KOPT-K1 (cell line): ENCODE measurements around the gene POLR1D.
"Not testable (repeated sequence)": the region's sequence is repeated elsewhere in the genome, so short reads cannot be mapped to it uniquely, and the experiment has no call there.

ENCODE experiments used
- H3K27ac ChIP-seq: fragments of 200-600 bp; sonication (generic); 2 replicates; pipeline ENCODE4 v1.5.1; 2016; ENCODE audit warnings: antibody characterized with exemption, mild to moderate bottlenecking, low read depth, low read length; ENCODE audit not compliant: poor library complexity, severe bottlenecking
- H3K36me3 ChIP-seq: fragments of 200-600 bp; sonication (generic); 2 replicates; pipeline ENCODE4 v1.5.1; 2017; ENCODE audit warnings: antibody characterized with exemption, mild to moderate bottlenecking, low read length, moderate library complexity; ENCODE audit not compliant: insufficient read depth
- H3K9me3 ChIP-seq: fragments of 200-600 bp; sonication (generic); 2 replicates; pipeline ENCODE4 v1.5.1; 2017; ENCODE audit warnings: antibody characterized with exemption, low read length, mild to moderate bottlenecking; ENCODE audit not compliant: insufficient read depth, poor library complexity, severe bottlenecking

Gene POLR1D

DNA sequence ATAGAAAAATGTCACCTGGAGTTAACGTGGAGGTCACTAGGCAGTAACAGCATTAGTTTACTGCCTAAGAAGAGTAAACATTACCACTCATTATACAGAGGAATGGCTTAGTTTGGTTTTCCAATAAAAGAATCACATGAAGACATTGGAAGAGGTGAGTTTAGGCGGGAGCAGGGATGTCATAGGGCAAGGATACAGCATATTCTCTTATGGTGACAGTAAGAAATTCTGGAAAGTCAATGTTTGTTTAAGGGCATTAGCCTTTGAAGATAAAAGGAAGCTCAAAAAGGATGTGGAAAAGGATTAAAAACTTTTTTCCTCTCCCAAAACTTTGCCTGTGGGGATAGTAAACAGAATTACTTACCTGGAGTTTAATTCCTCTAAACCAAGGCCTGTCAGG, 4.1 kb downstream of the POLR1D start:
- peaks cover 73% of the 10 kb centered on the region for H3K36me3 ChIP-seq
- no peak overlapping the region for H3K27ac ChIP-seq
- H3K9me3 ChIP-seq = no peaks in the 10 kb centered on the region

DNA sequence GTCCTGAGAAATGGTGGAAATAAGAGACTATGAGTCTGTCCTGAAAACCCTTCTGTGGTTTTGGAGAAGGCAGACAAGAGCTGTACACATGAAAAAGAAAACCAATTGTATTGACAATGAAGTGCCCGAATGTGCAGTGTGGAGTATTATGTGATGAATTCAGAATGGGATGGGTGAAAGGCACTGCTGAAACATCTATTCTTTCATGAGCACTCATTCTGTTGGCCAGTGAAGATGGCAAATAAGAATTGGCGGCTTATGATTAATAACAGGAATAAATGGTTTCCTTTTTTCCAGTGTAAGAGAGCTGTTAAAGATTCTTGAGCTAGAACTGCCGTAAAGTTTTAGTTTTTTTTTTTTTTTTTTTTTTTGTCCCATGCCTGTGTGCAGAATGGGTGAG, 5.7 kb downstream of the POLR1D start:
- Histone ChIP-seq H3K27ac (no peak overlapping the region), H3K9me3 (no peaks in the 10 kb centered on the region), H3K36me3 (peaks cover 84% of the 10 kb centered on the region)

DNA sequence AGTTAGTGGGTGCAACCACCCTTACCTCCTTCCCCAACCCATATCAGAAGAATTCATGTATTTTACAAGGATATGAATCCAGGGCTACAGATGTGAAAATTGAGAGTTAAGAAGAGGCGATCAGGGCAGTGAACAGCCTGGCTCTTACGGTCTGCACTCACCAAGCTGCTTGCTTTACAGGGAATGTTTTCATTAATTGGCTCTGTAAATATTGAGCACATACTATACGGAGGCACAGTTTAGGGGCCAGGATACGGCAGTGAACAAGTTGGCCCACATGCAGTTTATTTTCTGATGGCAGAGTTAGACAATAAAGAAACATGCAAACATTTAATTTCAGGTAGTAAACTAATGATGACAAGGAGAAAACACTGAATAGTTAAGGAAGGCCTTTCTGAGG, 6.4 kb downstream of the POLR1D start:
- Histone ChIP-seq H3K27ac (no peak overlapping the region), H3K36me3 (peaks cover 85% of the 10 kb centered on the region), H3K9me3 (no peaks in the 10 kb centered on the region)

DNA sequence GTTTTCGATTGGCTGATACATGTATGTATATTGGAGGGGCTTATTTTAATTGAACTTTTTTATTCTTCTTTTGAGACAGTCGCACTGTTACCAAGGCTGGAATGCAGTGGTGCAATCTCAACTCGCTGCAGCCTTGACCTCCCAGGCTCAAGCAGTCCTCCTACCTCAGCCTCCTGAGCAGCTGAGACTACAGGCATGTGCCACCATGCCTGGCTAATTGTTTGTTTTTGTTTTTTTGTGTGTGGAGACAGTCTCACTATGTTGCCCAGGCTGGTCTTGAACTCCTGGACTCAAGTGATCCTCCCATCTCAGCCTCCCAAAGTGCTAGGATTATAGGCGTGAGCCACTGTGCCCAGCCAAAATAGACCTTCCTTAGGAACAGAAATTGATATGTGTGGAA, 7.1 kb downstream of the POLR1D start:
- not testable (repeated sequence) for H3K27ac ChIP-seq, H3K9me3 ChIP-seq
- H3K36me3 ChIP-seq = peaks cover 85% of the 10 kb centered on the region

DNA sequence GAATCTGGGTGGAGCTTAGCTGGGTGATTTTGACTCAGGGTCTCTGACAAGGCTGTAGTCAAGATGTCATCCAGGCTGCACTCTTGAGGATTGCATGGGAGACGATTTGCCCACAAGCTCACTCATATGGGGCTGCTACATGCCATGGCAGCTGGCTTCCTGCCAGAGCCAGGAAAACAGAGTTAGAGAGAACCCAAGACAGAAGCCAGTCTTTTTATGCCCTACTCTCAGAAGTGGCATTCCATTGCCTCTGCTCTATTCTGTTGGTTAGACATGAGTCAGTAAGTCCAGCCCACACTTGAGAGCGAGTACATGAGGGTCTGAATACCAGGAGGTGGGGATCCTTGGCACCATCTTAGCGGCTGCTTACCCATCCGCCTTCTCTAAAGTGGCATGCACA, 9.5 kb downstream of the POLR1D start:
- H3K27ac ChIP-seq = no peak overlapping the region
- peaks cover 78% of the 10 kb centered on the region for H3K36me3 ChIP-seq

DNA sequence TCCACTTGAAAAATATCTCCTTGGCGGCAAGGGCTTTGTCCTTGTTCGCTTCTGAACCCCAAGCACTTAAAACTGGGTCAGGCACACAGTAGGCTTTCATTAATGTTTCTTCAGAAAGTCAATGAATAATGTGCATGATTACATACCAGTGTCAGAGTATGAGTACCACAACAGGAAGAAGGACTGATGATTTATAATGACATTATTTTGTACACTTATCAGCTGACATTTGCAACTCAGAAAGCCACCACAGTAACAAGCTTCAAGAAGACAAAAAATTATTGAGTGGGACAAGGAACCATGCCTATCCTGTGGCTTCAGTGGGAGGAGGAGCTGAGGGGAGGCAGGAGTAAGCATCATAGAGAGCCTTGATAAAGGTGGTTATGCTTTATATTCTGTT, 10.0 kb downstream of the POLR1D start:
- H3K9me3 ChIP-seq = no peaks in the 10 kb centered on the region
- H3K27ac ChIP-seq = no peak overlapping the region
- H3K36me3 ChIP-seq = peaks cover 73% of the 10 kb centered on the region

More for the DNA sequence above, 9.5 kb downstream of the POLR1D start:
- H3K9me3 ChIP-seq = no peaks in the 10 kb centered on the region

DNA sequence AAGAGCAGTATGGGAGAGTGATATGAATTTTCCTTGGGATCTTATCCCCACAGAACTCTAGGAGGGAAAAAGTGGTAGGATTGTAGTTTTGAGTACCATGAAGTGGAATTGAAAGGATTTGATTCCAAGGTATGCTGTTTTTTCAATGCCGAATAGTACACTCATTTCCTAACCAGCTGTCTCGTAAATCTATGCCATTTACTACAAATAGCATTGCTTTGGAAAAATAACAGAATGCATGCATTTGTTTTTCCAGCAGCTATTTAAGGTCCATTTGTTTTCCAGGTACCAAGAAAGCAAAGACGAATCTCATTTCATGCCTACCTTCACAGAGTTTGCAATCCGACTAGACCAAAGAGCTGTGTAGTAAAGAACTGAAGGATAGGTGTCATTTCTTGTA, 10.5 kb downstream of the POLR1D start:
- Histone ChIP-seq H3K9me3 (no peaks in the 10 kb centered on the region), H3K27ac (no peak overlapping the region)

DNA sequence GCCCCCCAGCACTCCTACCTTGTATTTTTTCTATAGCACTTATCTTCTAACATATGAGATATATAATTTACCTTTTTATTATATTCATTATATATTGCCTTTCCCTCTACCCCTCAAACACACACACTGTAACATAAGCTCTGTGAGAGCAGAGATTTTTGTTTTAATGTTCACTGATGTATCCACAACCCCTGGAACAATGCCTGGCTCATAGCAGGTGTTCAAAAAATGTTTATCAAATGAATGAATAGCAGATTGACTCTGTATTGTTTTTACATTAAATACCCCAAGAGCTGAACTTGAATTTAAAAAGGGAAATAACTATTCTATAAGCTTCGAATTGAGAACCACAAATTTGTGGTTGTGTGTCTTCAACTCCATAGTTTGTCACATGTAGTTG, 11.0 kb downstream of the POLR1D start:
- Histone ChIP-seq H3K27ac (no peak overlapping the region), H3K9me3 (no peaks in the 10 kb centered on the region), H3K36me3 (peaks cover 63% of the 10 kb centered on the region)

More for the DNA sequence above, 10.5 kb downstream of the POLR1D start:
- H3K36me3 ChIP-seq = peaks cover 68% of the 10 kb centered on the region

DNA sequence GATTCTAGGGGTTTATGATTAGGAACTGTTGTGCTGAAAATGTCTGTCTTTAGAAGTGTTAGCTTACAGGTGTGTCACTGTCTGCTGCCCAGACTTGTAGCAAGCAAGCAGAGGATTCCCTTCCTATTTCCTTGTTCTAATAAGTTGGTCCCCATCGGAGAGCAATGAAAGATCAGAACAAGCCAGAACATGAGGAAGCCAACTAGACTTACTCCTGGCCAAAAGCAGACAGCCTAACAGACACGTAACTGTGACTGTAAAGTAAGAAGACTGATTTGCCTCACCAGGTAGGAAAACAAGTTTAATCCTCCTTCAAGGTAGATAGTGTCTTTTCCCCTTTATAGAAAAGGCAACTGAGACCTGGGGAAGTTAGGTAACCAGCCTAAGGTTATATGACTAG, 12.5 kb downstream of the POLR1D start:
- Histone ChIP-seq H3K27ac (no peak overlapping the region), H3K36me3 (peaks cover 50% of the 10 kb centered on the region), H3K9me3 (no peaks in the 10 kb centered on the region)

DNA sequence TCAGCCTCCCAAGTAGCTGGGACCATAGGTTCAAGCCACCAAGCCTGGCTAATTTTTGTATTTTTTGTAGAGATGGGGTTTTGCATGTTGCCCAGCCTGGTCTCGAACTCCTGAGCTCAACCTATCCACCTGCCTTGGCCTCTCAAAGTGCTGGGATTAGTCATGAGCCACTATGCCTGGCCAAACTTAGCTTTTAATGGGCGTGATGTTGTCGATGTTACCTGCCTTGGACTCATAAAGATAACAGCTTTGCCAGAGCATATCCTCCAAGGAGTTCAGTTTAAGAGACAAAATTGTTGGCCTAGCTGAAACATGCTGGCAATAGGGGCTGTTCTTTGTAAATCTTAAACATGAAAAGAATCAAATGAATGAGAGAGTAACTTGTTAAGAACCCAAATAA, 13.1 kb downstream of the POLR1D start:
- Histone ChIP-seq H3K9me3 (no peaks in the 10 kb centered on the region), H3K36me3 (peaks cover 50% of the 10 kb centered on the region), H3K27ac (no peak overlapping the region)

DNA sequence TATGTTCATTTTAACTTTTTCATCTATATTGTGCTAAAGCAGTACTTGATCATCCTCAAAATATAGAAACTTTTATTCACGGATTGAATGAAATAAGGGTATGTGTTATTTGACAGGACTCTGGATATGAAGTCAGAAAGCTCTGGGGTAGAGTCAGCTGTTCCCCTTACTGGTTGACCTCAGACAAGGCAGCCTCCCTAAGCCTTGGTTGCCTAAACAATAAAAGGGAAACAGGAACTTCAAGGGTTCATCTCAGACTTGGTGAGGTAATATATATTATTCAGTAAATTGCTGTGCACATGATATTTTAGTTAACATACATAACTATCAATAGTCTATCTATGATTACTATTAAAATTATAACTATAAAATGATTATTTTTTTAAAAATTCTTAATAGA, 13.6 kb downstream of the POLR1D start:
- Histone ChIP-seq H3K36me3 (peaks cover 47% of the 10 kb centered on the region), H3K27ac (no peak overlapping the region), H3K9me3 (no peaks in the 10 kb centered on the region)

DNA sequence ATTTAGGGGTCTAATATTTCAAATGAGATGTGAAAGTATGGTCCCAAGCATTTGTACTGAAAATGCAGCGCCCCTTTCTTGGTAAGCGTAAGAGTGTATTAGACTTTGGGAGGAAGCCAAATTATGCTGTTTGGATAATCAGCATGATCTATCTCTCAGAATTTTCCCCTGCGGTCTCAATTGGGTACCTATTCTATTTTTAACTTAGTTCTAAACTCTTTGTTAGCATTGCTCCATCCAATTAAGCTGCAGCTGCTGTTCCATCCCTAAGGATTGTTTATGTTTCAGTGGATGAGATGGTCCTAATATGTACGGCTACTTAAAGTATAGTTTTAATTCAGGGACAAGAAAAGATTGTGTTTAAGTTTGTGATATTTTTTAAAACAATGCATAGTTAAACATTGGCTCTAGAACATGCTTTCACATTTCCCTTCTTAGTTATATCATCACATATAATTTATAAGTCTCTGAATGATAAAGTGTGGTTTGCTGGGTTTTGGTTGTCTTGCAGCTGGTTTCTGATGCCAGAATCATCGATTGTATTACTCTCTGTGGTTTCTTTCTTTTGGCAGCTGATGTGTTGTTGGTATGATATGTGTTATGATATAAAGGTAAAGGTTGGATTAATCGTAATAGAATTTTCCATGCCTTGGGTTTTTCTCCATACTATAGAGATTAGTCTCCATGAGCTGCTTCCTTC, 15.0 kb downstream of the POLR1D start:
- no peak overlapping the region for H3K27ac ChIP-seq
- H3K36me3 ChIP-seq = peaks cover 35% of the 10 kb centered on the region
- H3K9me3 ChIP-seq = no peaks in the 10 kb centered on the region

DNA sequence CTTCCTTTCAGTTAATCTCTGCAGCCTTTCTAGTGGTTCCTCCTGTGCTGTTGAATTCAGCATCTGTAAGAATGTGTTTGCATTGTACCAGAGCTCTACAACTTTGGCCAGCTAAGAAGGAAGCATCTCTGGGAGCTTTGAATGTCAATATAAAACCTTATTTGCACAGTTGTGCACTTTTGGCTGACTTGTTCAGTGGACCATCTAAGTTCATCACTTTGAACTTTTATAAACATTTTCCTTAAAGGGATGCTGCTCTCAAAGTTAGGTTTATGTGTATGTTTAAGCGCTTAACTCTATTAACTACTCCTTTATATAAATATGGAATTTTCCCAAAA, 15.6 kb downstream of the POLR1D start:
- no peaks in the 10 kb centered on the region for H3K9me3 ChIP-seq
- H3K27ac ChIP-seq = no peak overlapping the region
- peaks cover 31% of the 10 kb centered on the region for H3K36me3 ChIP-seq

DNA sequence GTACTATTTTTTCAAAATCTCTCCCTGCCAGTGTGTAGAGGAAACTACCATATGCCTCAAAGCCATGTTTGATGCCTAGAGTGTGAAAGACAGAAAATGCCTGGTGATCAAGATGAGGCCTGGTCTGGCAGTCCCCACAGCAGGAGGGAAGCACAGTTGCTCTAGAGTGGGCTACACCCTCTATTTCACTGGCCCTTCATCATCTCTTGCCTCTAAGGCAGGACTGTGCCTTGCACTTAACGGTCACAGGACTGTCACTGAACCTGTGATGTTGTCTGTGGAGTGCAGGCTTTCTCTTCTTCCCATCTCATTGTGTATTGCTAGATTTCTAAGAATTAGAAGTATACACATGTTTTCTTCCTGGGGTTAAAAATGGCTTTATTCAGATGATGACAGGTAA, 16.3 kb downstream of the POLR1D start:
- no peak overlapping the region for H3K27ac ChIP-seq
- H3K9me3 ChIP-seq = no peaks in the 10 kb centered on the region
- H3K36me3 ChIP-seq = peaks cover 25% of the 10 kb centered on the region

DNA sequence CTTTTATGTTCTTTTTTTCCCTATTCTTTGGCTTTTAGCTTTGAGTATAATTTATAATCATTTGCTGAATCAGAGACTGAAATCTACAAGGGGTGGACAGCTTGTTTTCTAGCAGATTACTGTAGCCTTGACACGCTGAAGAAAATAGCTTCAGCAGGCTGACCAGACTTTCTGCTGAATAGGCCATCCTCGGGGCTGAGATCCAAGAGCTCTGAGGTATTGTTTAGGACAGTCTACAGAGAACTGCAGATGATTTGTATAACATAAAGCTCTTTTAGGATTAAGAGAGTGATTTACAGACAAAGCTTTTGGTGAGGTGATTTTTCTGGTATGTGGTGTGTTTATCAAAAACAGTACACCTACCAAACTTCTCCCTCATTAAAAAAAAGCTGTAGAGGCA, 16.8 kb downstream of the POLR1D start:
- Histone ChIP-seq H3K36me3 (peaks cover 19% of the 10 kb centered on the region; the same call in 1 of the 2 replicates), H3K27ac (no peak overlapping the region), H3K9me3 (no peaks in the 10 kb centered on the region)

DNA sequence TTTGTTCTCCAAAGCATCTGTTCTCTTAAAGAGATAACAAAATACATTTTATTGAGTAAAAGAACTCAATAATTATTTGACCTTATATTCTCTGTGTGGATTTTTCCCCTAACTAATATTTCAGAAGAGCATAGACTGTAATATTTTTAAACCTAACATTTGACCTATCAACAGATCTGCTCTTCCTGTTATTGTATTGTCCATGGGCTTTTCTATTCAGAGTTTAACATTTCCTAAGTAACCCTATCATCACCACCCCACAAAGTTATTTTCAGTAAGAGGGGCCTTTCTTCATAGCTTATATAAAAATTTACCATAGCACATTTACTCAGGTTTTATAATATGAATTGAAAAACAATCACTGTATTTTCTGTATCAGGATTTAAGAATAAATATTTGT, 17.5 kb downstream of the POLR1D start:
- Histone ChIP-seq H3K27ac (no peak overlapping the region), H3K9me3 (no peaks in the 10 kb centered on the region), H3K36me3 (peaks cover 14% of the 10 kb centered on the region; the same call in 1 of the 2 replicates)
